Thyroid gland (tissue), 4 donors: ENCODE data around the gene BMPR2.

Source experiments
- CTCF ChIP-seq, 6 experiments: fragments of 200-600 bp in 3 of 6; fragments of 450-650 bp in 3 of 6; sonication (generic) in 3 of 6; IDR thresholded peaks; one replicate each; pipeline ENCODE4 v1.5.1; 2016 to 2019; ENCODE audit warnings: antibody characterized with exemption in 6 of 6, mild to moderate bottlenecking in 2 of 6, inconsistent platforms in 1 of 6, moderate library complexity in 1 of 6
- POLR2A ChIP-seq, 2 donors: fragments of 450-650 bp; IDR thresholded peaks; one replicate each; pipeline ENCODE4 v1.6.1; 2017; ENCODE audit warnings: antibody characterized with exemption in 2 of 2, mild to moderate bottlenecking in 2 of 2, moderate library complexity in 1 of 2

GRCh38 chr2:202406445-202406978 lies 30.4 kb downstream of the BMPR2 start:
- TF ChIP-seq CTCF (IDR thresholded peaks at IDR 0.05) (no peak), POLR2A (IDR thresholded peaks at IDR 0.05) (no peak)
